IMR-90 (cell line): Measurements from ENCODE around the gene OR10AD1. TPM values are rescaled to one million over a fixed set of nuclear protein-coding genes. Genes with fewer than 3 reads are reported as not detected.

Source experiments
- ATAC-seq: fragments of 200-7000 bp; cut with Tn5 transposase; 2 replicates; pipeline ENCODE4 v1.9.1; 2020; ENCODE audit warnings: low read depth, mild to moderate bottlenecking, moderate library complexity
- BruUV-seq: library from RNA; stranded (reverse); fragments of 400-500 nt; replicated peaks from 2 replicates; lab custom pipeline; 2021; lab: Mats Ljungman, UMichigan
- CTCF ChIA-PET: fragments of 300-600 bp; formaldehyde crosslinking; extraction: SDS; loops from one replicate; lab custom pipeline; 2021; ENCODE audit warnings: antibody characterized with exemption; lab: Yijun Ruan, JAX
- POLR2A ChIA-PET: fragments of 300-600 bp; sonication (Branson Sonifier 250); formaldehyde crosslinking; loops from one replicate; lab custom pipeline; 2022; ENCODE audit warnings: antibody characterized with exemption; ENCODE audit not compliant: unreplicated experiment; lab: Charles Lee
- DNase-seq: peaks from one replicate; pipeline ENCODE4 v3.0.0; 2013
- H2AFZ ChIP-seq: replicated peaks from 2 replicates; pipeline ENCODE3; 2013; ENCODE audit warnings: low read length, mild to moderate bottlenecking; ENCODE audit not compliant: poor library complexity
- H2AK5ac ChIP-seq: 2 replicates; pipeline ENCODE4 v1.6.1; 2013; ENCODE audit warnings: low read depth, low read length, inconsistent platforms
- H2AK9ac ChIP-seq: replicated peaks from 2 replicates; pipeline ENCODE3; 2013; ENCODE audit warnings: mild to moderate bottlenecking, low read depth, low read length, moderate library complexity; ENCODE audit not compliant: poor library complexity
- H2BK120ac ChIP-seq: 2 replicates; pipeline ENCODE4 v1.6.1; 2013; ENCODE audit warnings: low read depth, low read length, inconsistent platforms
- H2BK15ac ChIP-seq: 3 replicates; pipeline ENCODE4 v1.6.1; 2013; ENCODE audit warnings: low read depth, low read length, inconsistent platforms
- H2BK20ac ChIP-seq: 2 replicates; pipeline ENCODE4 v1.6.1; 2013; ENCODE audit warnings: low read depth, mild to moderate bottlenecking, inconsistent platforms, low read length, moderate library complexity
- H2BK5ac ChIP-seq: 2 replicates; pipeline ENCODE4 v1.6.1; 2013; ENCODE audit warnings: mild to moderate bottlenecking, low read depth, low read length, inconsistent platforms; ENCODE audit not compliant: poor library complexity, severe bottlenecking
- H3K14ac ChIP-seq: replicated peaks from 2 replicates; pipeline ENCODE4 v1.6.1; 2013; ENCODE audit warnings: low read depth, low read length, inconsistent platforms
- H3K18ac ChIP-seq: 2 replicates; pipeline ENCODE4 v1.6.1; 2013; ENCODE audit warnings: low read depth, low read length, control low read depth
- H3K23ac ChIP-seq: 2 replicates; pipeline ENCODE4 v1.6.1; 2013; ENCODE audit warnings: low read depth, low read length, inconsistent platforms
- H3K27ac ChIP-seq: 2 replicates; pipeline ENCODE4 v1.5.1; 2013; ENCODE audit warnings: mild to moderate bottlenecking, control low read depth, low read length; ENCODE audit not compliant: insufficient read depth
- H3K27me3 ChIP-seq: 2 replicates; pipeline ENCODE4 v1.6.1; 2013; ENCODE audit warnings: low read length; ENCODE audit not compliant: control insufficient read depth, insufficient read depth
- H3K36me3 ChIP-seq: 2 replicates; pipeline ENCODE4 v1.6.1; 2013; ENCODE audit warnings: low read length, mixed read lengths; ENCODE audit not compliant: control insufficient read depth, insufficient read depth
- H3K4ac ChIP-seq: 2 replicates; pipeline ENCODE4 v1.6.1; 2013; ENCODE audit warnings: low read depth, low read length, inconsistent platforms
- H3K4me1 ChIP-seq: 2 replicates; pipeline ENCODE4 v1.6.1; 2013; ENCODE audit warnings: low read length, mixed read lengths; ENCODE audit not compliant: control insufficient read depth, insufficient read depth
- H3K4me2 ChIP-seq: 2 replicates; pipeline ENCODE4 v1.6.1; 2013; ENCODE audit warnings: low read depth, mild to moderate bottlenecking, control low read depth, low read length, moderate library complexity
- H3K4me3 ChIP-seq: 2 replicates; pipeline ENCODE4 v1.5.1; 2013; ENCODE audit warnings: low read depth, mild to moderate bottlenecking, control low read depth, low read length, moderate library complexity; ENCODE audit not compliant: insufficient read depth
- H3K56ac ChIP-seq: 2 replicates; pipeline ENCODE4 v1.6.1; 2013; ENCODE audit warnings: low read length, inconsistent platforms; ENCODE audit not compliant: insufficient read depth; ENCODE audit errors: extremely low read depth
- H3K79me1 ChIP-seq, 2 experiments: 2 replicates each; pipeline ENCODE4 v1.6.1; 2013; ENCODE audit warnings: low read length in 2 of 2, inconsistent platforms in 1 of 2, low read depth in 1 of 2
- H3K9ac ChIP-seq: 2 replicates; pipeline ENCODE4 v1.6.1; 2013; ENCODE audit warnings: low read depth, low read length, control low read depth
- H3K9me1 ChIP-seq: 2 replicates; pipeline ENCODE4 v1.6.1; 2013; ENCODE audit warnings: low read length, inconsistent platforms; ENCODE audit not compliant: insufficient read depth
- H3K9me3 ChIP-seq: 2 replicates; pipeline ENCODE4 v1.6.1; 2013; ENCODE audit warnings: low read length; ENCODE audit not compliant: control insufficient read depth, insufficient read depth
- H4K20me1 ChIP-seq: 2 replicates; pipeline ENCODE4 v1.6.1; 2013; ENCODE audit warnings: low read length, inconsistent platforms; ENCODE audit not compliant: insufficient read depth
- H4K5ac ChIP-seq: 2 replicates; pipeline ENCODE4 v1.6.1; 2013; ENCODE audit warnings: mild to moderate bottlenecking, low read depth, low read length, control low read depth
- H4K8ac ChIP-seq, 2 experiments: 2 replicates each; pipeline ENCODE4 v1.6.1; 2013; ENCODE audit warnings: low read depth in 2 of 2, low read length in 2 of 2, control low read depth in 1 of 2, inconsistent platforms in 1 of 2
- H4K91ac ChIP-seq: 2 replicates; pipeline ENCODE4 v1.6.1; 2013; ENCODE audit warnings: low read depth, low read length, inconsistent platforms; ENCODE audit not compliant: insufficient read depth
- BHLHE40 ChIP-seq: fragments of 150-350 bp; IDR thresholded peaks from 2 replicates; pipeline ENCODE4 v1.6.1; 2016; ENCODE audit warnings: mild to moderate bottlenecking, low read depth, low read length
- CEBPB ChIP-seq: IDR thresholded peaks from 2 replicates; pipeline ENCODE4 v1.6.1; 2012; ENCODE audit warnings: low read depth, low read length, improper control_type of control experiment
- CHD1 ChIP-seq: IDR thresholded peaks from 2 replicates; pipeline ENCODE4 v1.6.1; 2012; ENCODE audit warnings: low read depth, low read length, improper control_type of control experiment
- FOS ChIP-seq: fragments of 150-350 bp; IDR thresholded peaks from 2 replicates; pipeline ENCODE4 v1.6.1; 2016; ENCODE audit warnings: low read depth, low read length
- MAFK ChIP-seq: IDR thresholded peaks from 2 replicates; pipeline ENCODE4 v1.6.1; 2012; ENCODE audit warnings: low read depth, low read length, improper control_type of control experiment
- MAZ ChIP-seq: IDR thresholded peaks from 2 replicates; pipeline ENCODE4 v1.6.1; 2012; ENCODE audit warnings: low read depth, mild to moderate bottlenecking, low read length, improper control_type of control experiment, moderate library complexity, borderline replicate concordance
- MXI1 ChIP-seq: IDR thresholded peaks from 2 replicates; pipeline ENCODE4 v1.6.1; 2012; ENCODE audit warnings: low read depth, mild to moderate bottlenecking, low read length, moderate library complexity, borderline replicate concordance
- NFE2L2 ChIP-seq: fragments of 150-350 bp; IDR thresholded peaks from 2 replicates; pipeline ENCODE4 v1.6.1; 2016; ENCODE audit warnings: low read depth, mild to moderate bottlenecking, low read length
- RAD21 ChIP-seq: IDR thresholded peaks from 2 replicates; pipeline ENCODE4 v1.6.1; 2012; ENCODE audit warnings: low read length, improper control_type of control experiment
- RCOR1 ChIP-seq: IDR thresholded peaks from 2 replicates; pipeline ENCODE4 v1.6.1; 2012; ENCODE audit warnings: mild to moderate bottlenecking, low read length, improper control_type of control experiment; ENCODE audit not compliant: insufficient replicate concordance
- SMC3 ChIP-seq: fragments of 150-350 bp; IDR thresholded peaks from 2 replicates; pipeline ENCODE4 v1.6.1; 2016; ENCODE audit warnings: low read depth, mild to moderate bottlenecking, antibody characterized with exemption, low read length, moderate library complexity
- USF2 ChIP-seq: fragments of 150-350 bp; IDR thresholded peaks from 2 replicates; pipeline ENCODE4 v1.6.1; 2017; ENCODE audit warnings: mild to moderate bottlenecking, antibody characterized with exemption, low read length, low read depth
- WGBS, 2 experiments: methylation state at CpG; one replicate each; pipeline versions ENCODE4 v1.1.5 to v1.1.7; 2013; ENCODE audit warnings: missing lambda C conversion rate in 2 of 2; ENCODE audit not compliant: insufficient read length in 1 of 2; ENCODE audit errors: extremely low coverage in 2 of 2; 5-methylcytosine and 5-hydroxymethylcytosine counted together
- dilution Hi-C: fragments of 300-500 bp; cut with HindIII; formaldehyde crosslinking; loops from one replicate; pipeline ENCODE4 v1.14.3; 2018; ENCODE audit warnings: low sequenced_read_pairs; ENCODE audit not compliant: unreplicated experiment
- in situ Hi-C: fragments of 300-500 bp; cut with MboI; formaldehyde crosslinking; loops from 3 replicates; pipeline ENCODE4 v1.14.3; 2019; ENCODE audit warnings: low sequenced_read_pairs, inconsistent platforms, mixed read lengths
- intact Hi-C: fragments of 100-400 bp; cut with micrococcal nuclease; formaldehyde crosslinking; loops from 2 replicates; pipeline ENCODE4 v1.10.0; 2022
- polyA plus RNA-seq, 3 experiments: library from polyadenylated mRNA; depleted of rRNA; stranded (reverse); fragments of >200 nt; gene quantifications; 2 replicates each; pipeline ENCODE4 v1.2.3, GENCODE V29; 2012; ENCODE audit warnings: low replicate concordance in 1 of 3
- total RNA-seq: library from RNA; depleted of rRNA; stranded (reverse); fragments of >200 nt; gene quantifications from 2 replicates; pipeline ENCODE4 v1.2.3, GENCODE V29; 2012
- TF ChIP-seq, protein P1 (sequence below): conservative IDR thresholded peaks from 2 replicates; pipeline ENCODE4 v1.5.1; 2012; ENCODE audit warnings: mild to moderate bottlenecking, low read depth, low read length, improper control_type of control experiment
- TF ChIP-seq, protein P2 (sequence below): fragments of 150-350 bp; IDR thresholded peaks from 2 replicates; pipeline ENCODE4 v1.6.1; 2016; ENCODE audit warnings: low read depth, mild to moderate bottlenecking, low read length, moderate library complexity, borderline replicate concordance

Gene OR10AD1
- total and polyA plus RNA-seq, 2 of the 4 experiments (the other 2 are of a cell fraction), result not detected

DNA sequence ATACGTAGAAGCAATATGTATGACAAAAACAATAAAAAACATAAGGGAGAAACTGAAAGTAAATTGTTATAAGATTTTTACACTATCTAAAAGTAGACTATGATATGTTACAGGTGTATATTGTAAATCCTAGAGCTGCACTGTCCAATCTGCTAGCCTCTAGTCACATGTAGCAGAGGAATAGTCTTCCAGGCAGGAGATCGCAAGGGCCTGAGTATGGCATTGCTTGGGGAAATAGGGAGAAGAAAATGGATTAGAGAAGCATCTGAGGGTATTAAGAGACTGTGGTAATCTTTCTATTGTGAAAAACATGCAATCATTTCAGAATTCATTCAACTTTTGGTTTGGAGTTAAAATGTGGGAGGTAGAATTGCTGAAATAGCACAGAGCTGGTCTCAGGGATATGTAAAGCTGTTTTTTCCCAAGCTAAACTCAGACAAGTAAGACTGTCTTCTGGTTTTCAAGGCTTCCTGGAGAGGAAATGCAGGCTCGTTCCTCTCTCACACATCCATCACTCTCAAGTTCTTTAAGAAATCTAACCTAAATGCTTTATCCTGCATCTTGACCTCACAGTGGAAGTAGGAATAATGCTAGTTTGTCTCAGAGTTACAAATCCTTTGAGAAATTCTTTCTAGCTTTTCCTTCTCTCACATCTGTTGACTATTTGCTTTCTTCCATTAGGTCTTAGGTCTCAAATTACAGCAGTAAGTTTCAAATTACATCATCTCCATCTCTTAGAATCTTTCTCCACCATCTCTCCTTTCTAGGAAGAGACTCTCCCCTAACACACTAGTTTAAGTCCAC, 27.3 kb downstream of the OR10AD1 start:
- Histone ChIP-seq H3K4me1 (no peaks in the 10 kb centered on the region), H3K27me3 (peaks cover 38% of the 10 kb centered on the region), H3K14ac (no peak overlapping the region), H3K4me2 (peak overlapping the region; percentile 70; the same call in 1 of the 2 replicates), H2BK120ac (no peak overlapping the region), H2AK5ac (no peak overlapping the region), H2BK5ac (no peak overlapping the region), H3K9ac (no peak overlapping the region), H4K8ac (no peak overlapping the region), H4K91ac (no peak overlapping the region), H4K20me1 (no peaks in the 10 kb centered on the region), H3K79me1 (no peaks in the 10 kb centered on the region), H3K36me3 (no peaks in the 10 kb centered on the region), H4K5ac (no peak overlapping the region), H3K9me3 (no peaks in the 10 kb centered on the region), H2BK15ac (no peak overlapping the region), H3K18ac (no peak overlapping the region), H3K4ac (no peak overlapping the region), H3K4me3 (no peak overlapping the region), H2AFZ (no peak overlapping the region), H3K23ac (no peak overlapping the region), H2AK9ac (no peak overlapping the region), H2BK20ac (no peak overlapping the region), H3K27ac (no peak overlapping the region), H3K56ac (no peak overlapping the region), H3K9me1 (no peaks in the 10 kb centered on the region)
- intact Hi-C loops (no loop called here), in situ Hi-C loops (no loop called here), dilution Hi-C loops (no loop called here)
- no TSS peak for BruUV-seq
- no peak for DNase-seq
- ChIA-PET CTCF (interaction anchor here (1.1 kb wide), 1 partner anchor 11 kb away, joined by 4 read pairs; no protein-coding TSS in a partner anchor), POLR2A (no interaction called here)
- ATAC-seq, result peak; percentile 42
- WGBS, 2 experiments, result 57% methylated on average over 1 of the region's 3 CpGs; no CpG with 5 or more reads in 1 of the 2 experiments
- TF ChIP-seq FOS, result no peak
- TF ChIP-seq CHD1, result no peak
- no peak for TF ChIP-seq MXI1
- TF ChIP-seq RAD21, result no peak
- no peak for TF ChIP-seq BHLHE40
- no peak for TF ChIP-seq NFE2L2
- no peak for TF ChIP-seq RCOR1
- no peak for TF ChIP-seq SMC3
- TF ChIP-seq CEBPB, result no peak
- TF ChIP-seq USF2, result no peak
- no peak for TF ChIP-seq MAFK
- no peak for TF ChIP-seq MAZ
- TF ChIP-seq, protein P1, sequence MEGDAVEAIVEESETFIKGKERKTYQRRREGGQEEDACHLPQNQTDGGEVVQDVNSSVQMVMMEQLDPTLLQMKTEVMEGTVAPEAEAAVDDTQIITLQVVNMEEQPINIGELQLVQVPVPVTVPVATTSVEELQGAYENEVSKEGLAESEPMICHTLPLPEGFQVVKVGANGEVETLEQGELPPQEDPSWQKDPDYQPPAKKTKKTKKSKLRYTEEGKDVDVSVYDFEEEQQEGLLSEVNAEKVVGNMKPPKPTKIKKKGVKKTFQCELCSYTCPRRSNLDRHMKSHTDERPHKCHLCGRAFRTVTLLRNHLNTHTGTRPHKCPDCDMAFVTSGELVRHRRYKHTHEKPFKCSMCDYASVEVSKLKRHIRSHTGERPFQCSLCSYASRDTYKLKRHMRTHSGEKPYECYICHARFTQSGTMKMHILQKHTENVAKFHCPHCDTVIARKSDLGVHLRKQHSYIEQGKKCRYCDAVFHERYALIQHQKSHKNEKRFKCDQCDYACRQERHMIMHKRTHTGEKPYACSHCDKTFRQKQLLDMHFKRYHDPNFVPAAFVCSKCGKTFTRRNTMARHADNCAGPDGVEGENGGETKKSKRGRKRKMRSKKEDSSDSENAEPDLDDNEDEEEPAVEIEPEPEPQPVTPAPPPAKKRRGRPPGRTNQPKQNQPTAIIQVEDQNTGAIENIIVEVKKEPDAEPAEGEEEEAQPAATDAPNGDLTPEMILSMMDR, result no peak
- TF ChIP-seq, protein P2, sequence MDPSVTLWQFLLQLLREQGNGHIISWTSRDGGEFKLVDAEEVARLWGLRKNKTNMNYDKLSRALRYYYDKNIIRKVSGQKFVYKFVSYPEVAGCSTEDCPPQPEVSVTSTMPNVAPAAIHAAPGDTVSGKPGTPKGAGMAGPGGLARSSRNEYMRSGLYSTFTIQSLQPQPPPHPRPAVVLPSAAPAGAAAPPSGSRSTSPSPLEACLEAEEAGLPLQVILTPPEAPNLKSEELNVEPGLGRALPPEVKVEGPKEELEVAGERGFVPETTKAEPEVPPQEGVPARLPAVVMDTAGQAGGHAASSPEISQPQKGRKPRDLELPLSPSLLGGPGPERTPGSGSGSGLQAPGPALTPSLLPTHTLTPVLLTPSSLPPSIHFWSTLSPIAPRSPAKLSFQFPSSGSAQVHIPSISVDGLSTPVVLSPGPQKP, result no peak
